SK-N-MC (cell line): ENCODE measurements around the gene TMEM52.

ENCODE experiments used
- EZH2 ChIP-seq: fragments of 200-600 bp; sonication (generic); IDR thresholded peaks from one replicate; pipeline ENCODE4 v1.6.1; 2017; ENCODE audit warnings: antibody characterized with exemption
- POLR2AphosphoS5 ChIP-seq: IDR thresholded peaks from 2 replicates; pipeline ENCODE4 v1.6.1; 2012; ENCODE audit warnings: mild to moderate bottlenecking, low read depth, low read length, borderline replicate concordance

DNA sequence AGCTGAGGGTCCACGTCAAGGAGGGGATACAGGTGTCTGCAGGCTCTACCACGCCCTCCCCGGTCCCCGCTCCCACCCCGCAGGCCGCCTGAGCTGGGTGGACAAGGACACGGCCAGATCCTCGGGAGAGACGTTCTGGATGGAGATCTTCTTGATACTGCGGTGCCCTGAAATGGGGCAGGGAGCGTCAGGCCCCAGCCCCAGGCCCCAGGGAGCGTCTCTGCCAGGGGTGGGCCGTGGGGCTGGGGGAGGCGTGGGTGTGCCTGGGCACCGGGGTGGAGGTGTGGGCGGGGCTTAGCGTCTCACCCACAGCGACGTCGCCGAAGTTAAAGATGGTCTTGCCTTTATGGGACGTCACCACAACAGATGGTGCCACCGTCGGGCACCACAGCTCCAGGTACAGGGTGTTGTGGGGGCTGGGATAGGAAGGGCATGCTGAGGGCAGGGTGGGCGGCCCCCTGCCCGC lies 7.3 kb upstream of the TMEM52 start:
- TF ChIP-seq EZH2 (no peak), POLR2AphosphoS5 (no peak)
